ENCODE results near the gene MED22. TPM values are rescaled to one million over a fixed set of nuclear protein-coding genes. Genes with fewer than 3 reads are reported as not detected.

MED22 gene
- total and polyA plus RNA-seq, 4 donors, result 11.4 to 32.0 (median 20.1) TPM

DNA sequence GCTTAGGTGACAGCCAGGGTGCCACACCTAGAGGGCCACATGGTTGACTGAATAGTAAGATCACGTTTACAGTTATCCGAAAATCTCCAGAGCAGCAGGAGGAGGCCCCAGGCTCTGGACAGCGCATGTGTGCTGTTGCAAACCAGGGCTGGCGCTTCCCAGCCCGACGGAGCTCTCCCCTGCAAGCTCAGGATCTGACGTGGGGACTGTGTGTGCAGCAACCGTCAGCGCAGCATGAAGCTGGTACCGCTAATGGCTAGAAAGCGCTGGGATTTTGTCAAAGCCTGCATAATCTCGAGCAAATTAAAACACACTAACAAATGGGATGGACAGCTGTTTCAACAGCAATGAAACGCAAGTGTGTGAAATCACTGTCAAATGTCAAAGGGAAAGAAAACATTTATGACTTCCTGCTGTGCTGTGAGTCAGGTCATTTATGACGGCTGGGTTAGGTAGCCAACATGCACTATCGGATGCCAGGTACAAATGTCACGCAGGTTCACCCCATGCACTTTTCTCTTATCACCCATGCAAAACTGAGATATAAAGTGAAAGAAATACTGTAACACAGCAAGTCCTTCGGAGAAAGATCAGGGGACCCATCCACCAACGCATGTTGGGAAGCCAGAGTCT lies 20.4 kb upstream of the MED22 start:
- TF ChIP-seq, protein P1, sequence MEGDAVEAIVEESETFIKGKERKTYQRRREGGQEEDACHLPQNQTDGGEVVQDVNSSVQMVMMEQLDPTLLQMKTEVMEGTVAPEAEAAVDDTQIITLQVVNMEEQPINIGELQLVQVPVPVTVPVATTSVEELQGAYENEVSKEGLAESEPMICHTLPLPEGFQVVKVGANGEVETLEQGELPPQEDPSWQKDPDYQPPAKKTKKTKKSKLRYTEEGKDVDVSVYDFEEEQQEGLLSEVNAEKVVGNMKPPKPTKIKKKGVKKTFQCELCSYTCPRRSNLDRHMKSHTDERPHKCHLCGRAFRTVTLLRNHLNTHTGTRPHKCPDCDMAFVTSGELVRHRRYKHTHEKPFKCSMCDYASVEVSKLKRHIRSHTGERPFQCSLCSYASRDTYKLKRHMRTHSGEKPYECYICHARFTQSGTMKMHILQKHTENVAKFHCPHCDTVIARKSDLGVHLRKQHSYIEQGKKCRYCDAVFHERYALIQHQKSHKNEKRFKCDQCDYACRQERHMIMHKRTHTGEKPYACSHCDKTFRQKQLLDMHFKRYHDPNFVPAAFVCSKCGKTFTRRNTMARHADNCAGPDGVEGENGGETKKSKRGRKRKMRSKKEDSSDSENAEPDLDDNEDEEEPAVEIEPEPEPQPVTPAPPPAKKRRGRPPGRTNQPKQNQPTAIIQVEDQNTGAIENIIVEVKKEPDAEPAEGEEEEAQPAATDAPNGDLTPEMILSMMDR (IDR thresholded peaks at IDR 0.05; ENCODE audit: control extremely low read depth, extremely low read depth), result no peak
- no peak overlapping the region for H3K27ac ChIP-seq (ENCODE audit: low read depth in 1 of 2, low read length in 1 of 2)

DNA sequence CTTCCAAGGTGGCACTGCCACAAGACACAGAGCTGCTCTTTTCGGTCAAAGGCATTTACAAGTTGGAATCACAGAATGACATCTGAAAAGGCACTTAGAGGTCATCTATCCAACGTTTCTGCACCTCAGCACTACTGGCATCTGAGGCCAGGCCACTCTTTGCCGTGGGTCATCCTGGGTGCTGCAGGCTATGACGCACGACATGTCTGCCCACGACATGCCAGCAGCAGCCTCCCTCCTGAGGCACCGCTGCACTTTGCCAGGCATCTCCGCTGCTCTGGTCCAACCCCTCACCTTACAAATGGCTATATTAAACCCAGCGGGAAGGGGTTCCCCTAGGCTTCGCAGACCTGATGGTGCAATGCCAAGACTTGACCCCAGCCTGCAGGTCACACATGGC lies 19.8 kb upstream of the MED22 start:
- Histone ChIP-seq H3K4me1 (ENCODE audit: control insufficient read depth in 5 of 5, insufficient read depth in 5 of 5, low read length in 5 of 5) (peaks cover 6 to 31% (median 25%) of the 10 kb centered on the region in 5 donors), H3K27ac (ENCODE audit: low read depth in 1 of 2, low read length in 1 of 2) (no peak overlapping the region), H3K36me3 (ENCODE audit: control insufficient read depth in 4 of 4, insufficient read depth in 4 of 4, low read length in 4 of 4) (peaks cover 6 to 51% (median 44%) of the 10 kb centered on the region in 4 donors), H3K27me3 (ENCODE audit: control insufficient read depth in 3 of 3, insufficient read depth in 3 of 3, low read length in 2 of 3) (no peaks in the 10 kb centered on the region), H3K9ac (ENCODE audit: insufficient read depth in 1 of 2, low read length in 2 of 2) (no peak overlapping the region), H3K4me3 (no peak overlapping the region), H3K9me3 (ENCODE audit: control insufficient read depth in 4 of 4, insufficient read depth in 3 of 4, low read length in 3 of 4) (no peaks in the 10 kb centered on the region)
- ATAC-seq (ENCODE audit: insufficient read depth, low FRiP score) (no peak), DNase-seq (no peak)
- TF ChIP-seq, protein P1 (IDR thresholded peaks at IDR 0.05; ENCODE audit: control extremely low read depth, extremely low read depth), result no peak
- WGBS, 2 donors, result 87 to 90% methylated on average over 10 of the region's 10 CpGs

More for the DNA sequence above, 20.4 kb upstream of the MED22 start:
- H3K27me3 ChIP-seq (ENCODE audit: control insufficient read depth in 3 of 3, insufficient read depth in 3 of 3, low read length in 2 of 3), result no peaks in the 10 kb centered on the region
- no peak for ATAC-seq (ENCODE audit: insufficient read depth, low FRiP score)
- H3K9ac ChIP-seq (ENCODE audit: insufficient read depth in 1 of 2, low read length in 2 of 2), result no peak overlapping the region
- peaks cover 6 to 50% (median 44%) of the 10 kb centered on the region in 4 donors for H3K36me3 ChIP-seq (ENCODE audit: control insufficient read depth in 4 of 4, insufficient read depth in 4 of 4, low read length in 4 of 4)
- H3K9me3 ChIP-seq (ENCODE audit: control insufficient read depth in 4 of 4, insufficient read depth in 3 of 4, low read length in 3 of 4), result no peaks in the 10 kb centered on the region
- 78 to 79% methylated on average over 18 of the region's 18 CpGs for WGBS, 2 donors
- H3K4me3 ChIP-seq, result no peak overlapping the region
- H3K4me1 ChIP-seq (ENCODE audit: control insufficient read depth in 5 of 5, insufficient read depth in 5 of 5, low read length in 5 of 5), result peaks cover 6 to 26% (median 20%) of the 10 kb centered on the region in 5 donors
- DNase-seq, result no peak

DNA sequence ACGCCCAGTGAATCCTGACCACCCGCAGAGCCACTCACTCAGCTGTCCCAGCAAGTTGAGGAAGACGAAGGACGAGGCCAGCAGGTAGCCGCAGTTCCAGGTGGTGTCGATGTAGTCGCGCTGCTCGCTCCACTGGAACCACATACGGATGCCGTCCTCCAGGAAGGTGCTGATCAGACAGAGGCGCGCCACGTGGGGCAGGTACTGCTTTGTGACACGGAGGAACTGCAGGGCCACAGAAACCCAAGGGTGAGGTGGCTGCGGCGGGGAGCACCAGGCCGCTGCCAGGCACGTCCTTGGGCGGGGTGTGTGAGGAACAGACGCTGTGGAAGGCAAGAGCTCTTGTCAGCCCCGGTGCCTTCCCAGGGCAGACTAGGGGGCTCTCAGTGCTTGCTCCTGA lies 19.3 kb upstream of the MED22 start:
- 92 to 94% methylated on average over 22 of the region's 22 CpGs for WGBS, 2 donors
- Histone ChIP-seq H3K36me3 (ENCODE audit: control insufficient read depth in 4 of 4, insufficient read depth in 4 of 4, low read length in 4 of 4) (peaks cover 6 to 56% (median 43%) of the 10 kb centered on the region in 4 donors), H3K9ac (ENCODE audit: insufficient read depth in 1 of 2, low read length in 2 of 2) (no peak overlapping the region), H3K4me1 (ENCODE audit: control insufficient read depth in 5 of 5, insufficient read depth in 5 of 5, low read length in 5 of 5) (peaks cover 5 to 27% (median 25%) of the 10 kb centered on the region in 5 donors), H3K9me3 (ENCODE audit: control insufficient read depth in 4 of 4, insufficient read depth in 3 of 4, low read length in 3 of 4) (no peaks in the 10 kb centered on the region), H3K4me3 (no peak overlapping the region), H3K27me3 (ENCODE audit: control insufficient read depth in 3 of 3, insufficient read depth in 3 of 3, low read length in 2 of 3) (no peaks in the 10 kb centered on the region), H3K27ac (ENCODE audit: low read depth in 1 of 2, low read length in 1 of 2) (no peak overlapping the region)
- TF ChIP-seq, protein P1 (IDR thresholded peaks at IDR 0.05; ENCODE audit: control extremely low read depth, extremely low read depth), result no peak
- no peak for ATAC-seq (ENCODE audit: insufficient read depth, low FRiP score)
- DNase-seq, result no peak
